Smooth muscle cell of bladder (primary cell): ENCODE measurements around the gene ZNF665. TPM values are rescaled to one million over a fixed set of nuclear protein-coding genes. Genes with fewer than 3 reads are reported as not detected.

Experiments
- total RNA-seq: library from RNA; depleted of rRNA; stranded (reverse); fragments of >200 nt; gene quantifications from 2 replicates; pipeline ENCODE4 v1.2.3, GENCODE V29; 2014

The ZNF665 gene
- total RNA-seq: 4.4 and 5.7 TPM in 2 replicates

GRCh38 chr19:53192771-53193534 is at the start of gene ZNF665:
Gene ZNF665 (minus strand): TSS chr19:53193358. CDS start chr19:53182898, 10,460 bp downstream.

GRCh38 chr19:53132141-53132991 is 60.8 kb downstream of the ZNF665 start, which contains the start of gene ZNF415:
Gene ZNF415 (minus strand): TSS chr19:53132910. CDS start chr19:53122676, 10,234 bp downstream.

Other genes starting within 250 kb of the ZNF665 start
- 9.5 and 11.3 TPM in 2 replicates for gene ZNF816, start 230.5 kb downstream of the ZNF665 start, total RNA-seq
- gene ERVV-1, start 179.4 kb downstream of the ZNF665 start, total RNA-seq: under 0.01 TPM in 1 of 2 replicates, not detected in the other
- gene ERVV-2, start 148.6 kb downstream of the ZNF665 start, total RNA-seq: under 0.01 TPM in 1 of 2 replicates, not detected in the other
- gene ZNF160, start 89.9 kb downstream of the ZNF665 start, total RNA-seq: 24.0 and 31.8 TPM in 2 replicates
- gene ZNF415, start 60.4 kb downstream of the ZNF665 start, total RNA-seq: 11.3 and 13.7 TPM in 2 replicates
- 7.0 and 7.4 TPM in 2 replicates for gene ZNF347, start 34.3 kb downstream of the ZNF665 start, total RNA-seq
- 8.8 and 10.4 TPM in 2 replicates for gene ZNF677, start 61.5 kb upstream of the ZNF665 start, total RNA-seq
- gene VN1R2, start 64.9 kb upstream of the ZNF665 start, total RNA-seq: not detected in 2 replicates
- gene VN1R4, start 74.4 kb upstream of the ZNF665 start, total RNA-seq: not detected in 2 replicates
- gene ZNF845, start 140.4 kb upstream of the ZNF665 start, total RNA-seq: 7.1 and 8.0 TPM in 2 replicates
- gene ZNF525, start 172.3 kb upstream of the ZNF665 start, total RNA-seq: 4.4 and 10.0 TPM in 2 replicates
- 12.5 and 14.6 TPM in 2 replicates for gene ZNF765, start 201.8 kb upstream of the ZNF665 start, total RNA-seq
- 14.2 and 15.4 TPM in 2 replicates for gene ZNF761, start 238.6 kb upstream of the ZNF665 start, total RNA-seq